Measurements from ENCODE around the gene LRMDA. TPM values are rescaled to one million over a fixed set of nuclear protein-coding genes. Genes with fewer than 3 reads are reported as not detected.
A peak's percentile ranks its signal among the peaks of the same experiment; 100 is the strongest.

Gene LRMDA
- total RNA-seq, 1 experiment from 2014 or later: 8.0 TPM

DNA sequence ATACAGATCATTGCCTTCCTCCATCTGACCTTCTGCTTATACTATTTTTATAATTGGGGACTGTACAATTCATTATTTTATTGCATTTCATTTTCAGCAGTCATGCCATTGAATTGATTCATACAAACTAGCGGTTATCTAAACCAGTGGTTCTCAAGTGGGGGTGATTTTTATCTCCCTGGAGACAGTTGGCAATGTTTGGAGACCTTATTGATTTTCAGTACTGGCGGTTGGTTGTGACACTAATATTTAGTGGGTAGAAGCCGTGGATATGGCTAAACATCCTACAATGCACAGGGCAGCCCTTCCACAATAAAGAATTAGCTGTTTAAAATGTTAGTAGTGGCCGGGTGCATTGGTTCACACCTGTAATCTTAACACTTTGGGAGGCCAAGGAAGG, 765.9 kb downstream of the LRMDA start:
- DNase-seq (ENCODE audit: low read depth): peak; percentile 23

DNA sequence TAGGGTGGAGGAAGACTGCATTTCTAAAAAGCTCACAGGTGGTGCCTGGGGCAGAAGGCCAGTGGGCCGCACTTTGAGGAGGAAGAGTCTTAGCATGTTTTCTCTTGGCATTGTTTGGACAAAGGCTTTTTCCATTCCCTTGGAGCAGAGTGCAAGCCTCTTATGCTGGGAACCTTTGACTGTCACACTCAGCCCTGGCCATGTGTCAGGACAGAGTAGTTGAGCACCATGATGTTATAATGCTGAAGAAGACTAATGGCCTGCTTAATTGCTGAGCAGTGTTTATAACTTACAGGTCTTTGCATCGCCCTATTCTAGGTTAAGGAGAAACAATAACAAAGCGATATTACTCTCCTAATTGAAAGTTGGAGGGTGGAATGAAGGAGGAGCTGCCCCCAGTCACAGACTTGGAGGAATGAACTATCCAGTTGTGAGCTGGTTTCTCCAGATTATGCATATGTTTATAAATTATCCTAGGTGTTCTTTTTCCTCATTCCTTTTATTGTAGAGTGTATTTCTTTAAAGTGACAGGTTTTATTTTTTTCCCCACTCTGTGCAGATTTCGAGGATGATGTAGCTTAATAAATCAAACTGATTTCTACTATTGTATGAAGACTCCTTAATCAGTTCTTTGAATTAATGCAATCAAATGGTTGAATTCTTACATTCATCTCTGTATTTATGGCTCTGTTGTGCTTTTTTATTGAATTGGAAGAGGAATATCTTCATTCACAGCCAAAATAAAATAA, 767.0 kb downstream of the LRMDA start:
- no peak for DNase-seq (ENCODE audit: low read depth)

DNA sequence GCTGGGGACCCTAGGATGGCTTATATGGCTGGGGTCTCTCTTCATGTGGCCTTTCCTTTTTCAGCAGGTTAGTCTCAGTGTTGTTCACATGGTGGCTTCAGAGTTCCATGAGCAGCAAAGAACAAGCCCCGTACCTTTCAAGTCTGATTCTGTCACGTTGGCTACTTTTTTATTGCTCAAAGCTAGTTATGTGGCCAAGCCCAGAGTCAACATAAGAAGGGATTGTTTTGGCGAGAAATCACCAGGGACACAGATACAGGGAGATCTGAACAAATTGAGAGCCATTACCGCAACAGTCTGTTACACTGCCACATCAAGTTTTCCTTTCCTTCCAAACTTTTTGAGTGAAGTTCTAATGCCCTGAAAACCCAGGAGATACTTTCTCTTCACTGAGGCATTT, 770.5 kb downstream of the LRMDA start:
- no peak for DNase-seq (ENCODE audit: low read depth)

DNA sequence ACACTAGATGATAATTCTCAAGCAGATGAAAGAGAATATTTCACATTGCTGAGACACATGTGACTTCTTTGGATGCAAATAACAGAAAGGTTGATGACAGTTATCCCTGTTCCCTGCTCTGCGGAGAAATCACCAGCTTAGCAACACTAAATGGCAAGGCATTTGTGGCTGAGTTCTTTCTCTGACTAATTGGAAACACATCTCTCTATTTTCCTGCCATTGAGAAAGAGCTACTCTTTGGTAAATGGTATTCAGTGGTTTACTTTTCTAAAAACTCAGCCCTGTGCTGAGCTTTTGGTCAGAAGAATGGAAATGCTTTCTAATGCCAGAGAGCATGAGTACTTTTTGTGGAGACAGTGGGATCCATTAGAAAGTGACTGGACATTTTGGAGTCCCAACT, 771.4 kb downstream of the LRMDA start:
- peak; percentile 58 for DNase-seq (ENCODE audit: low read depth)

DNA sequence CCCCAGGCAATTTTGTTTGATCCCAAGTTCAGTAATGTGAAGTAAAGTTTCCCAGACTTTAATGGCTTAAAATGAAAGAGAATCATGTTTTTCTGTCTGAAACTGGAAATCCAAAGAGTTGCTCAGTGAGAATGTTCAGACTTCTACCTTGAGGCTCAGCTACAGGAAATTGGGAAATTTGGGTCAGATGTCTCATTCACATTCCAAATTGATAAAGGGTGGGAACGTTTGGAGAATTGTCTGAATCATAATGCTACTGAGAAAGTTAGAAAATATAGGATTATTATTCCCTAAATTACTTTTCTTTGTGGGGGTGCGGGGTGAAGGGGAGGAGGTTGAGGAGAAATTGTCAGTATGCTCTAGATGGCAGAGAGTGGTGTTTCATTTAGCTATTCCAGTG, 773.9 kb downstream of the LRMDA start:
- DNase-seq (ENCODE audit: low read depth): no peak

DNA sequence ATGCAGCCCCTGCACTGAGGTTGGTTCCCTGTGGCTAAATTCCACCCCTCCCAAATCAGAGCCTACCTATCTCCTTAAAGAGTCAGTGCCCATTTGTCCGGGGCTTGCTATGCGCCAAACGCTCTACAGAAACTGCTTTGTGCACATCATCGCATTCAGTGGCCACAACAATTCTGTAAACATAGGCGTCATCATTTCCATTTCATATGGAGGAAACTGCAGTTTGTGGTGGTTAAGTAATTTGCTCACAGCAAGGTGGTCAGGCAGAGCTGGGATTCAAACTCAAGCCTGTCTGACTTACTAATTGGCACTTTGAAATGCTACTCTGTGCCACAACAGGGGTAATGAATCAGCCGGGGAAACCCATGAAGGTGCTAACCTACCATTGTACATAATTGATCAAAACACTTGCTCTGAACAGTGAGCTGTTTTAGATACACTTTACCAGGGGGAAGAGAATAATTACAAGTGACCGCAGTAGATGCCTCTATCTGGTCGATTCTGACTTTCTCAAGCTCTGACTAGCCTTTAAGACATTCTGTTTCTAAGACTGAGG, 775.5 kb downstream of the LRMDA start:
- DNase-seq (ENCODE audit: low read depth): peak; percentile 52

DNA sequence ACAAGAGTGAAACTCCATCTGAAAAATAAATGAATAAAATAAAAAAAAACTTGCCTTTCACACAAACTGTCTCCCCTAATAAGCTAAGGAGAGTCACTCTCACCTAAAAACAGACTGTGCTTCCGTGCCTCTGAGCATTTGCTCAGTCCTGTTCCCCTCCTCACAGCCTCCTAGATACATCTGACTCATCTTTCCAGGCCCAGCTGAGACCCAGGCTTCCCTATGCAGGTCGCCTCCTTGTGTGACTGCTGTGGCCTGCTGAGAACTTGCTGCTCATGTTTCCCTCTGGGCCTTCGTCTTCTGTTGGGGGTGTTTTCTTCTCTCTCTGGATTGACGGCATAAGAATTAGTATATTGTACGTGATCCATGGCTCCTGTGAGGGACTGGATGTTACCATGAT, 777.7 kb downstream of the LRMDA start:
- peak; percentile 40 for DNase-seq (ENCODE audit: low read depth)

DNA sequence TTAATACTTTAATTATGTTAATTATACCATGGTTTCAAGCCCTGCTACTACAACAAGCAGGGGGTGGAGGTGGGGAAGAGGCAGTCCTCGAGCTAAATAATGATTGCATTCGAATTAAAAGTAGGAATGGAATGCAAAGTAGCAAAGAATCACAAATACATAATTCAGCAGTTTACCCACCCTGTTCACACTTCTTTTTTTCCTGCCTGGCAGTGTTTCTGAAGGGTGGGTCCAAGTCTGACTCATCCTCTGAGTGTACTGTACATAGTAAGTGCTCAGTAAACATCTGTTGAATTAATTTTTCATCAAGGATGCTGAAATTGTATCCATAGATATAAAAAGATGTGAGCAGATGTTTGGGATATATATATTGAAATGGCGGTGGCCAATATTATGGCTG, 778.8 kb downstream of the LRMDA start:
- no peak for DNase-seq (ENCODE audit: low read depth)

DNA sequence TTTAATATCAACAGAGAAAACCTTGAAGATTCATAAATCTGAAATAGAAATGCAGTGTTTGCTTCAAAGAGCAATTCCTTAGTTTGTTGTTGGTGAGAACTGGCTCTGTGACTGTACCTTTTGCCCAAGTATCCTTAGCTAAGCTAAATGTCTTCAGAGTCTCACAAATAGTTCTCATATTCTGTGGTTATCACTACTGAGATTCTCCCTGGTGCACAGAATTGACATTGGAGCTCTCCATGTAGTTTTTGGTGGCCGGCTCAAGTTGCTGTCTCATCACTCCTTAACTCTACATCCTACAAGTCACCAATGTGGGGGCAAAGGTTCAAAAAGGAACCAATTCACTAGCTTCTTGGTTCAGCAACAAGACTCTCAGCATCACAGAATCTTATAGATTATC, 780.3 kb downstream of the LRMDA start:
- no peak for DNase-seq (ENCODE audit: low read depth)

DNA sequence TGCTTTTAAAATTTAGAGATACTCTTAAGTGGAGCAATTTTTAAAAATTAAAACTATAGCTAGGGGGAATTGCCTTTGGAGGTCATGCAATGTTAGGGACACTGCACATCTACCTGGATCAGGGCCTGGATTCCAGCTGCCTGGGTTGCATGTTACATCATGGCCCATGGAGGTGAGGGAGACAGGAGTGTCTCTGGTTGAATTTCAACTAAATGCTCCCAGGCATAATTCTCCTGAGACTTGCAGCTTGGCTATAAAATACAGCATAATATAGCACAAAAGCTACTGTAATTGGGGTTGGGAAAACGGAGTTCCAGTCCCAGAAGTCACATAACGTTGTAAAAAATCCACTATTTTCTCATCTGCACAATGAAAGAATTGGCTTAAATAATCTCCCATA, 782.5 kb downstream of the LRMDA start:
- no peak for DNase-seq (ENCODE audit: low read depth)

DNA sequence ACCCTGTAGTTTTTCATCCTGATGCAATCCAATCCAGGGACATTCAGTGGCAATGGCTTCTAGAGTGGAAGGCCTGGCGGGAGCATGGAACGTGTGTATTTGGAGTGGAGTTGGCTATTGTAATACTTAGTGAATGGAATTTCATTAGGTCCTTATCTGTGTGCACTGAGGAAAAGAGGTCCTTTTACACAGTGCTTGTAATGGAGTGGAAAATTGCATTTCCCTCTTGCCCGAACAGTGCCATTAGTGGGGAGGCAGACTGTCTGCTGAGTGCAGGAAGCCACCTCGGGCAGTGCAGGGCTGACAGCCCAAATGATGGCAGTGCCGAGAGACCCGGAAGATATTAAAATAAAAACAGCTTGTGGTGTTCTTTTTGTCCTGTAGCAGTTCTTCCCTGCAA, 786.6 kb downstream of the LRMDA start:
- DNase-seq (ENCODE audit: low read depth): no peak

DNA sequence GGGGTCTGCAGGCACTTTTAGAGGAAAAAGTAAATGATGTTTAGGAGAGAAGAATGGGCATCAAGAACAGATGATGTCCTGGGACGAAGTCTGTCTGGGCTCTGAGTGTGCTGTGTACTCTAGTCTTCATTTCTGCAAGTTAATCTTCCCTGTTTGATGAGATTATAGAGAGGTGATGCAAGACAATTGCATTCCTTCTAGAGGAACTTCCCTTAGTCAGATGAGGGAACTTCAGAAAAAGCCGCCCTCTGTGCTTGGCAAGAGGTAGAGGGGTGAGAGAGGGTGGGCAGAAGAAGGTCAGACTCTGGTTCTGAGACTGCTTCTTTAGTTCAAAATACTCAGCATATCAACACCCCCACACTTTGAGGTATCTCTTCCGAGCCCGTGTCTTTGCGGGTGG, 797.9 kb downstream of the LRMDA start:
- DNase-seq (ENCODE audit: low read depth): no peak

DNA sequence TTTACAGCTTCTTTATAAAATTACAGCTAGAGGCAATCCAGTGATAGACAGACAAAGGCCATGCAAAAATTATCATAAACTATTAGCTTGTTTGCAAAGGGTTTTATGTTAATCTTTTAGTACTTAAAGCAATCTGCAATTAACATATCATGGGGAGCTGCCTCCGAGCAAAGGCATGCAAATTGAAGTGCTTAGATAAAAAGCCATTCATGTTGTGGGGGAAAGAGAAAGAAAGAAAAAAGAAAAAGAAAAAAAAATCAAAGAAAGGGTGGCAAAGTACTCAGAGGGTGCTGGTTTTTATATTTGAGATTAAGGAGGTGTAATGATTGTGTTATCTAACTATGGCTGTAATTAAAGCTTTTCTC, 799.5 kb downstream of the LRMDA start:
- no peak for DNase-seq (ENCODE audit: low read depth)

DNA sequence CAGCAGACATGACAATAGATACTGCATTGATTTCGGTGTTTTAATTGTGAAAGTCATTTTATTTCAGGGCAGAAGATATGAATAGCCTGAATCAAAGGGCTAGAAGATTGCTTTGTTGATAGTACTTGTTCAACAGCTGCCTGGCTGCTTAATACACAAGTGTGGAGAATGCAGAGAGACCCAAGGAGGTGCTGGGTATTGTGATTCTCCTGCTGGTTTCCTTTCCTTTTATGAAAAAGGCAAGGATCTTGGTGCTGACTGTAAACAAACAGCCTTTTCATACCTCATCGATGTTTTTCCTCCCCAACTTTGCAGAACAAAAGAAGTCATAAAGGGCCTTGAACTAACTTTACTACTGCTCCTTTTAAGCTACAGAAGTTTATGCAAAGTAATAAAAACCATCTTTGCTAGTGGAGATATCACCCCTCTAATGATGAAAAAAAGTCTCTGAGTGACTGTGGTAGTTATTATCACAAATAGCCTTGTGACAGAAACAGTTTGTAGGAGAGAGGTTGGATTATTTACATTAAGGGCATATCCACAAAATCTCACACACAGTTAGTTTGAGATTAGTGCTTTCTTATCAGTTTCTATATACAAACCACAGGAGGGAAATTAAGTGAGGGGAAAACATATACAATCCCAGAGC, 800.0 kb downstream of the LRMDA start:
- no peak for DNase-seq (ENCODE audit: low read depth)

DNA sequence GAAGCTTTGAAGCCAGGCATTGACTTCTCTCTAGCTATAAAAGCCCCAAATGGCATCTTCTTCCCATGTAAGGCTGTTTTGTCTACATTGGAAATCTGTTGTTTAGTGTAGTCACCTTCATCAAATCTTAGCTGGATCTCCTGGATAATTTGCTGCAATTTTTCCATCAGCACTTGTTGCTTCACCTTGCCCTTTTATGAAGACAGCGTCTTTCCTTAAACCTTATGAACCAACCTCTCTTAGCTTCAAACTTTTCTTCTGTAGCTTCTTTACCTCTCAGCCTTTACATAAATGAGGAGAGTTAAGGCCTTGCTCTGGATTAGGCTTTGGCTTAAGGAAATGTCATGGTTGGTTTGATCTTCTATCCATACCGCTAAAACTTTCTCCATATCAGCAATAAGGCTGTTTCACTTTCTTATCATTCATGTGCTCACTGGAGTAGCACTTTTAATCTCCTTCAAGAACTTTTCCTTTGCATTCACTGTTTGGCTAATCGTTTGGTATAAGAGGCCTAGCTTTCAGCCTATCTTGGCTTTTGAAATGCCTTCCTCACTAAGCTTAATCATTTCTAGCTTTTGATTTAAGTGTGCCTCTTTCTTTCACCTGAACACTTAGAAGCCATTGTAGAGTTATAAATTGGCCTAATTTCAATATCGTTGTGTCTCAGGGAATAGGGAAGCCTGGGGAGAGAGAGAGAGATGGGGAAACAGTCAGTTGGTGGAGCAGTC, 803.2 kb downstream of the LRMDA start:
- DNase-seq (ENCODE audit: low read depth): no peak

DNA sequence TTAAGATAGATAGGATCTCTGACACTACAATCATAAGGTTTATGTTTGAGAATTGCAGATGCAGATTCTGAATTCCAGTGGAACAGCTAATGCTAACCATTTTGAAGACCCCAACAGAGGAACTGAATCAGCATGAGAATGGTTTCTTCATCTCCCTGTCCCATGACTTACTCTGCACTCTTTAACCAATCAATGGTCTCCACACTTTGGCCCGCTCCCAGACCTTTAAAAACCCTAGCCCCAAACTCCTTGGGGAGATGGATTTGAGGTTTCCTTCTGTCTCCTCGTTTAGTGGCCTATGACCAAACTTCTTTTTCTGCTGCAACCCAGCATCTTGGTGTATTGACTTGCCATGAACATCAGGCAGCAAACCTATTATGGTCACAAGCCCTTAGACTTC, 804.9 kb downstream of the LRMDA start:
- no peak for DNase-seq (ENCODE audit: low read depth)

DNA sequence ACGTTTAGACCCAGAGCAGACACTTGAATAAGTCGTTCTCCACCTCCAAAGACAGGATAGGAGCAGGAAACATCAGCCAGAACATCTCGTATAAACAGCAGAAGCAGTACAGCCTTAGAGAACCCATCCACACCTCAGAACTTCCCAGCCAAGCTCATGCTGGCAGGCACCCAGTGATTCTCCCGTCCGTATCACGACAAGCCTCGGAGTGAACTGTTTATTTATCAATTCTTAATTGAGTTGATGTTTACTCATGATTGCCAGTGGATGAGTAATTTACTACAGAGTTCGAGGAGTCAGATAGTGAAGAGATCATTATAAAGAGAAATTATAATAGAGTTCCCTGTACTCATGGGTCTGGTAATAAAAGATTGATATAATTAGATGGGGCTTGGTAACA, 811.5 kb downstream of the LRMDA start:
- DNase-seq (ENCODE audit: low read depth): peak; percentile 33

DNA sequence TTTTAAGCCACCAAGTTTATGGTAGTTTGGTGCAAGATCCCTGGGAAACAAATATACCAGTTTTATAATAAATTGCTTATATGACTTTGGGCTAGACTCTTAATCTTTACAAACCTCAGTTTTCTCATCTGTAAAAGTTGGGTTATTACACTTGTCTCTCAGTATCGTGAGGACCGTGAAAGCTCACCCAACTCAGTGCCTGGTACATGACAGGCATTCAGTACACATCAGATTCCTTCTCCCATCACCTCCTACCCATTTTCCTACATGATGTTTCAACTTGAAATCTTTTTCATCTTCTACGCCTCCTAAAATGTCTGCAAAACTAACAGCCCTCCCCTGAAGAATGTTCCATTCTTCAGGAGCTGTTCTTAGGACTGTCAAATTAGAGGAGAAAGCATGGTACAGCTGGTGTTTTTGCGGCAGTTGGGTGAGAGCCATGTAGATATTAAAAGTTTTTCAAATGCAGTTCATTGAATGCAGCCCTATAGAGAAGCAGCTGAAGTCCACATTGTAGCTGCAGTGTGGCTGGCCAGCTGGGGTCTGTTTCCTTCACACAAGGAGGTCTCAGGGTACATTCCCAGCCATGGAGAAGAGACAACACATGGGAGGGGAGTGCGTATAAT, 812.8 kb downstream of the LRMDA start:
- no peak for DNase-seq (ENCODE audit: low read depth)

DNA sequence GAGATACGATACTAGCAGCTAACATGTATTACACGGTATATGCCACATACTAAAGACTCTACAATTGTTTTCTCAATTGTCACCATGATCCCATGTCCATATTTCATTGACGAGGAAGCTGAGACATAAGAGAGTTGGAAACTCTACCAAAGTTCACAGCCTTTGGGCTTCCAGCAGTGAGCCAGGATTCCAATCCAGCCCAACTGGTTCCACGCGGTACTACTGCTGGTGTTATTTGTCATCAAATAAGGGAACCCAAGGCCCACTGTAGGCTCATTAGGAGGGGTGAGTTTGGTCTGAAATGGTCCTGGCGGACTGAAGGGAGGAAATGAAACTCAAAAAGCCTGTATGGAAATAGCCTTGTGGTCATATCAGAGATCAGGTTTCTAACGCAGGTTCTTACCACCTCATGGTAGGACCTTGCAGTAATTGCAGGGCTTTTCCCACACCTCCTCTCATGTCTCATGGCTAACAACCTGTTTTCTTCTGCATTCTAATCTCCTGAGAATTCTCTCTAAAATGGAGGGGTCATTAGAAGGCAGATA, 814.6 kb downstream of the LRMDA start:
- no peak for DNase-seq (ENCODE audit: low read depth)

DNA sequence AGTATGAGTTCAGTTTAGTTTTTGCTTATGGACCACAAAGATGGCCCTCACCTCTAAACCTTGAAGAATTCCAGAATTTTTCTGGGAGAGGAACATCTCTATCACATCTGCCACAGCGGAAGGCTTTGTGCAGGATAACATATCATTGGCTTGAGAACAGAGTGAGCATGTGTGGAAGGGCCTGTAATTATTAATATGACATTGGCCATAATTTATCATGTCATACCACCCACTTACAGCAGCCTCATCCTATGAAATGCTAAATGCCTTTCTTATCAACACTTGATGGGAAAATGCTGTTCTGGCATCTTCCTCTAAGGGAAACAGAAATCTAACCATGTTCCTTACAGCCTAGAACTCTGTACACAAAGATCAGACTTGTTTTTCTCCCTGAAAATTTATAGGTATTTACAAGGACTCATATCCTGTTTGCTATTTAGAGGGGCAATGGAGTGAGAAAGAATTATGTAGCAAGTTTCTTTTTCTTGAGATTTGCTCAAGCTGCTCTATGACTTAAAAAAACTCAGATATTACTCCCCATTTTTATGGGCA, 817.3 kb downstream of the LRMDA start:
- no peak for DNase-seq (ENCODE audit: low read depth)

DNA sequence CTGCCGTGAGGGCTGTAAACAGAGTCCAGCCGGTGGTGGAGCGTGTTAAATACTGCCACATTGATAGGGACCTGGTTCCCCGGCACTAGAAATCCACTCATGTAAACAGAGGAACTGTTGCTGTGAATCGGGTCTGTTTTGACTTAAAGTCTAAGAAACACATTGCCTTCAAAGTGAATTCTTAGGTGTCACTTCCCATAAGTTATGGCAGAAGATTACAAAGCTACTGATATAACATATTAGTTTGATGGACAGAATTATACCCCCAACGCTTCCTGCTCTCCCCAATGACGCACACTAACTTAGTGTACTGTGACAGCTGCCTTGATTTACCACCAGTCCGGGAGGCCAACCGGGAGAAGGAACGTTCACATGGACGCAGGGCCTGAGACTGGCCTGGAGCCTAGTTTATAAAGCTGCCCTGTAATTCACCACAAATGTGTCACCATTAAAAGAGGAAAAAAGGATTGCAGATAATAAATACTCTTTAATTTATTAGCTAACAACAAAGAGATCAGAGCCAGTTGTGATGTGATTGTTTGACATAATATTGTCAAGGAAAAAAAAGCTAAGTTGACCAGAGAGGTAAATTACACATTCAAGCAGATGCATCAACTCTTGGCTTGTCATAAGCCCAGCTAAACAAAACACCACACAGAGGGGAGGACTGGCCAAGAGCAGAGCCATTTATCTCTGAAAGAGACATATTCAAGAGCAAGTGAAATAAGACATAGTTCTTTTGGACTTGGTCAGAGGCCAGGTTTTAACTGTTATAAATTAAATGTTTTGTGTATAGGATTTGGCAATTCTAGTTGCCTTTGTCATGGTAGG, 820.6 kb downstream of the LRMDA start:
- peak; percentile 94 for DNase-seq (ENCODE audit: low read depth)

Measured in M059J (cell line).